ENCODE data around the gene TP73. TPM values are rescaled to one million over a fixed set of nuclear protein-coding genes. Genes with fewer than 3 reads are reported as not detected.
"Not testable (repeated sequence)": the region's sequence is repeated elsewhere in the genome, so short reads cannot be mapped to it uniquely, and the experiment has no call there.

The TP73 gene
- total RNA-seq, 2 donors from 2014 or later: not detected

DNA sequence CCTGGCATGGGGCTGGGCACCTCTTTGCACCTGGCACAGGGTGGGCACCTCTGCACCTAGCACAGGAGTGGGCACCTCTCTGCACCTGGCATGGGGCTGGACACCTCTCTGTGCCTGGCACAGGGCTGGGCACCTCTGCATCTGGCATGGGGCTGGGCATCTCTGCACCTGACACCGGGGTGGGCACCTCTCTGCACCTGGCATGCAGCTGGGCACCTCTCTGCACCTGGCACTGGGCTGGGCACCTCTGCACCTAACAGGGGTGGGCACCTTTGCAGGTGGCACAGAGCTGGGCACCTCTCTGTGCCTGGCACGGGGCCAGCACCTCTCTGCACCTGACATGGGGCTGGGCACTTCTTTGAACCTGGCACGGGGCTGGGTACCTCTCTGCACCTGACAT is 70.5 kb downstream of the TP73 start:
- ATAC-seq (ENCODE audit: insufficient number of reproducible peaks, low FRiP score, low read depth) (no peak), DNase-seq (ENCODE audit: low spot score) (no peak)
- Histone ChIP-seq H3K4me3 (no peak overlapping the region), H3K9me3 (no peaks in the 10 kb centered on the region), H3K36me3 (no peaks in the 10 kb centered on the region), H3K4me1 (ENCODE audit: control insufficient read depth in 1 of 2, low read depth in 2 of 2) (no peaks in the 10 kb centered on the region), H3K27ac (no peak overlapping the region), H3K27me3 (replicated peaks; ENCODE audit: insufficient read depth) (no peaks in the 10 kb centered on the region)
- TF ChIP-seq, protein P1, sequence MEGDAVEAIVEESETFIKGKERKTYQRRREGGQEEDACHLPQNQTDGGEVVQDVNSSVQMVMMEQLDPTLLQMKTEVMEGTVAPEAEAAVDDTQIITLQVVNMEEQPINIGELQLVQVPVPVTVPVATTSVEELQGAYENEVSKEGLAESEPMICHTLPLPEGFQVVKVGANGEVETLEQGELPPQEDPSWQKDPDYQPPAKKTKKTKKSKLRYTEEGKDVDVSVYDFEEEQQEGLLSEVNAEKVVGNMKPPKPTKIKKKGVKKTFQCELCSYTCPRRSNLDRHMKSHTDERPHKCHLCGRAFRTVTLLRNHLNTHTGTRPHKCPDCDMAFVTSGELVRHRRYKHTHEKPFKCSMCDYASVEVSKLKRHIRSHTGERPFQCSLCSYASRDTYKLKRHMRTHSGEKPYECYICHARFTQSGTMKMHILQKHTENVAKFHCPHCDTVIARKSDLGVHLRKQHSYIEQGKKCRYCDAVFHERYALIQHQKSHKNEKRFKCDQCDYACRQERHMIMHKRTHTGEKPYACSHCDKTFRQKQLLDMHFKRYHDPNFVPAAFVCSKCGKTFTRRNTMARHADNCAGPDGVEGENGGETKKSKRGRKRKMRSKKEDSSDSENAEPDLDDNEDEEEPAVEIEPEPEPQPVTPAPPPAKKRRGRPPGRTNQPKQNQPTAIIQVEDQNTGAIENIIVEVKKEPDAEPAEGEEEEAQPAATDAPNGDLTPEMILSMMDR (IDR thresholded peaks at IDR 0.05): no peak

DNA sequence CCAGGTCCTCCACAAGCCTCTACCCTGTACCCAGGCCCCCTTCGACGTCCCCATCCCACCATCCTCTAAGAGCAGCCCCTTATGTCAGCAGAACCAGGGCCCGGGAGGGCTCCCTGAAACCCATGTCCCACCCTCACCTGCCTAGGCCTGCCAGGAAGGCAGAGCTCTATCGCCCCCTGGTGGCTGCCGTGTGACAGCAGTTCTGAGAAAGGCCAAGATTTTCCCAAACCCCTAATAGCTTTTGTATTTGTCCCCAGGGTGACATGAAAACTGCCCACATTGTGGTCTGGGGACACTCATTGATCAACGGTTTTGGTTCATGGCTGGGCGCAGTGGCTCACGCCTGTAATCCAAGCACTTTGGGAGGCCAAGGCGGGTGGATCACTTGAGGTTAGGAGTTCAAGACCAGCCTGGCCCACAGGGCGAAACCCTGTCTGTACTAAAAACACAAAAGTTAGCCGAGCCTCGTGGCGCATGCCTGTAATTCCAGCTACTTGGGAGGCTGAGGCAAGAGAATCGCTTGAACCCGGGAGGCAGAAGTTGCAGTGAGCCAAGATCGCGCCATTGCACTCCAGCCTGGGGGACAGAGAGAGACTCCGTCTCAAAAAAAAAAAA is 72.2 kb downstream of the TP73 start:
- not testable (repeated sequence) for H3K27ac ChIP-seq; DNase-seq (ENCODE audit: low spot score); H3K4me1 ChIP-seq (ENCODE audit: control insufficient read depth in 1 of 2, low read depth in 2 of 2); H3K9me3 ChIP-seq; H3K4me3 ChIP-seq; H3K36me3 ChIP-seq; H3K27me3 ChIP-seq (replicated peaks; ENCODE audit: insufficient read depth)
- peak; percentile 43 for ATAC-seq (ENCODE audit: insufficient number of reproducible peaks, low FRiP score, low read depth)
- TF ChIP-seq, protein P1 (IDR thresholded peaks at IDR 0.05): peak; percentile 95

- no peaks in the 10 kb centered on the region for H3K36me3 ChIP-seq
- no peaks in the 10 kb centered on the region for H3K27me3 ChIP-seq (replicated peaks; ENCODE audit: insufficient read depth)
- DNase-seq (ENCODE audit: low spot score) (no peak), ATAC-seq (ENCODE audit: insufficient number of reproducible peaks, low FRiP score, low read depth) (no peak)
- no peak overlapping the region for H3K27ac ChIP-seq
- H3K4me1 ChIP-seq (ENCODE audit: control insufficient read depth in 1 of 2, low read depth in 2 of 2): no peaks in the 10 kb centered on the region
- no peaks in the 10 kb centered on the region for H3K9me3 ChIP-seq
- no peak overlapping the region for H3K4me3 ChIP-seq
- TF ChIP-seq, protein P1 (IDR thresholded peaks at IDR 0.05): no peak
Observed at GRCh38 chr1:3725366-3725765, 73.0 kb downstream of the TP73 start.

- ATAC-seq (ENCODE audit: insufficient number of reproducible peaks, low FRiP score, low read depth): no peak
- H3K4me1 ChIP-seq (ENCODE audit: control insufficient read depth in 1 of 2, low read depth in 2 of 2): no peaks in the 10 kb centered on the region
- H3K27me3 ChIP-seq (replicated peaks; ENCODE audit: insufficient read depth): no peaks in the 10 kb centered on the region
- no peak overlapping the region for H3K27ac ChIP-seq
- DNase-seq (ENCODE audit: low spot score): no peak
- H3K9me3 ChIP-seq: no peaks in the 10 kb centered on the region
- H3K4me3 ChIP-seq: no peak overlapping the region
- TF ChIP-seq, protein P1 (IDR thresholded peaks at IDR 0.05): no peak
- H3K36me3 ChIP-seq: no peaks in the 10 kb centered on the region
Observed at GRCh38 chr1:3727042-3727824, 74.9 kb downstream of the TP73 start.

DNA sequence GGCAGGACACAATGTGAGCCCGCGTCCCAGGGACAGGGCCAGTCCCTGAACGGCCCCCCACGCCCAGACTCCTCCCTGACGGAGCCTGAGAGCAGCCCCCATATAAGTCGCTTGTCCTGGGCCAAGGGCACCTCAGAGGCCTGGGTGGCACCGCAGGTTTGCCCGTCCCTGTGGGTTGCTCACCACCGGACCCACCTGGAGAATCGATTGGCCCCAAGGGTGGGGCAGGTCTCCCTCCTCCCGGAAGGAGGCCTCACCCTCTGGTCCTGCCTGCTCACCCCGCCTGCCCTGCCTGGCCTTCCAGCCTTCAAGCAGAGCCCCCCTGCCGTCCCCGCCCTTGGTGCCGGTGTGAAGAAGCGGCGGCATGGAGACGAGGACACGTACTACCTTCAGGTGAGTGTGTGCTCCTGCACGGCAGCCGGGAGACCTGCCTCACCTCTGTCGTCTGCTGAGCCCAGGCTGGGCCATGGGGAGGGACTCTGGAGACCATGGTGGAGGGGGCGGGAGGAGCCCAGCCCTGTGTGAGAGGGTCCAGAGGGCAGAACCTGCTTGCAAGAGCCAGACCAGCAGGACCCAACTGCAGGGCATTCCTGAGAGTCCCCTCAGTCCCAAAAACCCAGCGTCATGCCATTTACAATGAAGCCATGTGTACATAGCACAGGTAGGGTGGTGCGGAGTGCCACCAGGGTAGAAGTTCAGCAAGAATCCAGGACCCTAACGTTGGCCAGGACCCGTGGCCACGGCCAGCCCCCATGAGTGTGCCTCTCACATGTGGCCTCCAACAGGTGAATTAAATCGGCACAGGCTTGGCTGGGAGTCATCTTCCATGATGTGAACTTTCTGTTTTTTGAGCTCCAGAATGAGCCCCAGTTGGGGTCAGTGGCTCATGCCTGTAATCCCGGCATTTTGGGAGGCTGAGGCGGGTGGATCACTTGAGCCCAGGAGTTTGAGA is 75.8 kb downstream of the TP73 start:
- Histone ChIP-seq H3K4me3 (no peak overlapping the region), H3K4me1 (ENCODE audit: control insufficient read depth in 1 of 2, low read depth in 2 of 2) (no peaks in the 10 kb centered on the region), H3K9me3 (no peaks in the 10 kb centered on the region), H3K27ac (no peak overlapping the region), H3K27me3 (replicated peaks; ENCODE audit: insufficient read depth) (no peaks in the 10 kb centered on the region), H3K36me3 (no peaks in the 10 kb centered on the region)
- TF ChIP-seq, protein P1 (IDR thresholded peaks at IDR 0.05): no peak
- DNase-seq (ENCODE audit: low spot score) (no peak), ATAC-seq (ENCODE audit: insufficient number of reproducible peaks, low FRiP score, low read depth) (no peak)

Data from thoracic aorta (tissue), 2 donors.